Activated CD8-positive, alpha-beta T cell treated with anti-CD3 and anti-CD28 coated beads for 36 hours (primary cell): Measurements from ENCODE around the gene CNTNAP2. TPM values are rescaled to one million over a fixed set of nuclear protein-coding genes. Genes with fewer than 3 reads are reported as not detected.
"Not testable (repeated sequence)": the region's sequence is repeated elsewhere in the genome, so short reads cannot be mapped to it uniquely, and the experiment has no call there.

Experiments used
- ATAC-seq: fragments of 200-7000 bp; cut with Tn5 transposase; one replicate; pipeline ENCODE4 v1.10.0; 2021; ENCODE audit warnings: mild to moderate bottlenecking, moderate library complexity
- CTCF ChIA-PET: fragments of 350-600 bp; sonication (Branson Sonifier 250); formaldehyde crosslinking; loops from one replicate; lab custom pipeline; 2021; ENCODE audit warnings: antibody characterized with exemption; lab: Charles Lee
- POLR2A ChIA-PET: fragments of 350-600 bp; sonication (Branson Sonifier 250); formaldehyde crosslinking; loops from one replicate; lab custom pipeline; 2021; ENCODE audit warnings: antibody characterized with exemption; lab: Charles Lee
- DNase-seq: peaks from one replicate; pipeline ENCODE4 v3.0.0-alpha.2; 2020
- H3K27ac Mint-ChIP-seq: one replicate; pipeline ENCODE4 v1.8.0; 2021; ENCODE audit warnings: mild to moderate bottlenecking, mixed read lengths
- H3K27me3 Mint-ChIP-seq: one replicate; pipeline ENCODE4 v1.8.0; 2021; ENCODE audit warnings: mixed read lengths
- H3K36me3 Mint-ChIP-seq: one replicate; pipeline ENCODE4 v1.8.0; 2021; ENCODE audit warnings: low read depth, mixed read lengths
- H3K4me1 Mint-ChIP-seq: one replicate; pipeline ENCODE4 v1.8.0; 2021; ENCODE audit warnings: low read depth, mixed read lengths
- H3K4me3 Mint-ChIP-seq: one replicate; pipeline ENCODE4 v1.8.0; 2021; ENCODE audit warnings: mild to moderate bottlenecking, moderate library complexity, mixed read lengths
- H3K9me3 Mint-ChIP-seq: one replicate; pipeline ENCODE4 v1.8.0; 2021; ENCODE audit warnings: mixed read lengths
- intact Hi-C: fragments of 100-400 bp; cut with micrococcal nuclease; formaldehyde crosslinking; loops from one replicate; pipeline ENCODE4 v1.10.0; 2022
- total RNA-seq, 2 experiments: library from RNA; stranded (reverse); gene quantifications; one replicate each; pipeline ENCODE4 v1.2.3, GENCODE V29; 2021
- TF ChIP-seq, protein P1 (sequence below): fragments of 200-600 bp; IDR thresholded peaks from one replicate; pipeline ENCODE4 v1.8.0; 2022; ENCODE audit warnings: antibody characterized with exemption, mild to moderate bottlenecking

The CNTNAP2 gene
- total RNA-seq, 2 experiments from 2014 or later = not detected

- CTCF ChIA-PET = no interaction called here
- TF ChIP-seq, protein P1, sequence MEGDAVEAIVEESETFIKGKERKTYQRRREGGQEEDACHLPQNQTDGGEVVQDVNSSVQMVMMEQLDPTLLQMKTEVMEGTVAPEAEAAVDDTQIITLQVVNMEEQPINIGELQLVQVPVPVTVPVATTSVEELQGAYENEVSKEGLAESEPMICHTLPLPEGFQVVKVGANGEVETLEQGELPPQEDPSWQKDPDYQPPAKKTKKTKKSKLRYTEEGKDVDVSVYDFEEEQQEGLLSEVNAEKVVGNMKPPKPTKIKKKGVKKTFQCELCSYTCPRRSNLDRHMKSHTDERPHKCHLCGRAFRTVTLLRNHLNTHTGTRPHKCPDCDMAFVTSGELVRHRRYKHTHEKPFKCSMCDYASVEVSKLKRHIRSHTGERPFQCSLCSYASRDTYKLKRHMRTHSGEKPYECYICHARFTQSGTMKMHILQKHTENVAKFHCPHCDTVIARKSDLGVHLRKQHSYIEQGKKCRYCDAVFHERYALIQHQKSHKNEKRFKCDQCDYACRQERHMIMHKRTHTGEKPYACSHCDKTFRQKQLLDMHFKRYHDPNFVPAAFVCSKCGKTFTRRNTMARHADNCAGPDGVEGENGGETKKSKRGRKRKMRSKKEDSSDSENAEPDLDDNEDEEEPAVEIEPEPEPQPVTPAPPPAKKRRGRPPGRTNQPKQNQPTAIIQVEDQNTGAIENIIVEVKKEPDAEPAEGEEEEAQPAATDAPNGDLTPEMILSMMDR = no peak
- POLR2A ChIA-PET = no interaction called here
- H3K27ac Mint-ChIP-seq = no peak overlapping the region
- H3K36me3 Mint-ChIP-seq = no peaks in the 10 kb centered on the region
- H3K9me3 Mint-ChIP-seq = peaks cover 1% of the 10 kb centered on the region
- DNase-seq = no peak
- no peak overlapping the region for H3K4me3 Mint-ChIP-seq
- no peak for ATAC-seq
- H3K27me3 Mint-ChIP-seq = no peaks in the 10 kb centered on the region
- no peaks in the 10 kb centered on the region for H3K4me1 Mint-ChIP-seq
- intact Hi-C loops = no loop called here
Observed at GRCh38 chr7:147089051-147089461, 972.5 kb downstream of the CNTNAP2 start.

DNA sequence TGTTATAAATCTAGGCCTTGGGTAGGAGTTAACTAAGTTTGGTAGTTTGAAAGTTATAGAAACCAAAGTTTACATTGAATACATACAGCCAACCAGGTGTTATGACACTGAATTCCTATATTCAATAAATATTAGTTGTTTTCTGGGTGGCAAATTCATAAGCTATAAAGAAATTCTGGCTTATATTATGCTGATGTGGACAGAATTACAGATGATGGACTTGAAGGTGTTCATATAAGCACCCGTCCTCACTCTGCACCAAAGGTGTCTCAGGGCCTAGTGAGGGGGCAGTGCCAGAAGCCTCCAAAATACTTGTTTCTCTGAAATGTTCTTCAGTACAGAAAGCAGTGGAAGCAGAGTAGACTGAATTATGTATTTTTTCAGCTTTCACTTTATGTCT, 973.0 kb downstream of the CNTNAP2 start:
- no peak for DNase-seq
- POLR2A ChIA-PET = no interaction called here
- Mint-ChIP-seq H3K4me3 (no peak overlapping the region), H3K4me1 (no peaks in the 10 kb centered on the region), H3K27me3 (no peaks in the 10 kb centered on the region), H3K27ac (no peak overlapping the region), H3K36me3 (no peaks in the 10 kb centered on the region), H3K9me3 (peaks cover 1% of the 10 kb centered on the region)
- TF ChIP-seq, protein P1 = no peak
- ATAC-seq = no peak
- intact Hi-C loops = no loop called here
- CTCF ChIA-PET = no interaction called here

- intact Hi-C loops = no loop called here
- Mint-ChIP-seq H3K4me1 (no peaks in the 10 kb centered on the region), H3K9me3 (peaks cover 13% of the 10 kb centered on the region), H3K4me3 (no peak overlapping the region), H3K36me3 (no peaks in the 10 kb centered on the region), H3K27me3 (no peaks in the 10 kb centered on the region), H3K27ac (no peak overlapping the region)
- ATAC-seq (no peak), DNase-seq (no peak)
- TF ChIP-seq, protein P1 = no peak
- ChIA-PET CTCF (no interaction called here), POLR2A (no interaction called here)
Observed at GRCh38 chr7:147096629-147097028, 980.0 kb downstream of the CNTNAP2 start.

GRCh38 chr7:147103224-147103623, 986.6 kb downstream of the CNTNAP2 start:
- TF ChIP-seq, protein P1 = no peak
- POLR2A ChIA-PET = no interaction called here
- CTCF ChIA-PET = no interaction called here
- H3K27ac Mint-ChIP-seq = no peak overlapping the region
- intact Hi-C loops = no loop called here
- H3K27me3 Mint-ChIP-seq = no peaks in the 10 kb centered on the region
- H3K36me3 Mint-ChIP-seq = no peaks in the 10 kb centered on the region
- DNase-seq (no peak), ATAC-seq (no peak)
- H3K4me3 Mint-ChIP-seq = no peak overlapping the region
- no peaks in the 10 kb centered on the region for H3K4me1 Mint-ChIP-seq
- H3K9me3 Mint-ChIP-seq = peaks cover 8% of the 10 kb centered on the region

GRCh38 chr7:147106746-147107145, 990.1 kb downstream of the CNTNAP2 start:
- no peak for ATAC-seq
- POLR2A ChIA-PET = no interaction called here

GRCh38 chr7:147114525-147114924, 997.9 kb downstream of the CNTNAP2 start:
- POLR2A ChIA-PET, H3K4me1 Mint-ChIP-seq, ATAC-seq: not testable (repeated sequence)

More at GRCh38 chr7:147106746-147107145, 990.1 kb downstream of the CNTNAP2 start:
- Mint-ChIP-seq H3K4me1 (no peaks in the 10 kb centered on the region), H3K4me3 (no peak overlapping the region), H3K27me3 (no peaks in the 10 kb centered on the region), H3K27ac (no peak overlapping the region), H3K9me3 (peaks cover 13% of the 10 kb centered on the region), H3K36me3 (no peaks in the 10 kb centered on the region)
- CTCF ChIA-PET = no interaction called here
- TF ChIP-seq, protein P1 = no peak
- DNase-seq = no peak
- intact Hi-C loops = no loop called here

More at GRCh38 chr7:147114525-147114924, 997.9 kb downstream of the CNTNAP2 start:
- H3K4me3 Mint-ChIP-seq, H3K36me3 Mint-ChIP-seq, DNase-seq, H3K27me3 Mint-ChIP-seq, intact Hi-C loops, H3K27ac Mint-ChIP-seq: not testable (repeated sequence)
- CTCF ChIA-PET = interaction anchor here (1.1 kb wide), 1 partner anchor 22 kb away, joined by 3 read pairs; no protein-coding TSS in a partner anchor
- H3K9me3 Mint-ChIP-seq = peaks cover 40% of the 10 kb centered on the region
